Caco-2 (cell line): ENCODE results near the gene SORT1. TPM values are rescaled to one million over a fixed set of nuclear protein-coding genes. Genes with fewer than 3 reads are reported as not detected.

Source experiments
- BruUV-seq: library from RNA; stranded (reverse); fragments of 400-500 nt; replicated peaks from 2 replicates; lab custom pipeline; 2021; lab: Mats Ljungman, UMichigan
- CTCF ChIA-PET: fragments of 300-600 bp; sonication (Branson Sonifier 250); formaldehyde crosslinking; loops from one replicate; lab custom pipeline; 2022; ENCODE audit warnings: antibody characterized with exemption; lab: Charles Lee
- POLR2A ChIA-PET: fragments of 300-600 bp; sonication (Branson Sonifier 250); formaldehyde crosslinking; loops from one replicate; lab custom pipeline; 2022; ENCODE audit warnings: antibody characterized with exemption; lab: Charles Lee
- DNase-seq, 2 experiments: peaks; one replicate each; pipeline versions ENCODE4 v3.0.0 to v3.0.0-alpha.2; 2020 to 2022
- H3K27me3 ChIP-seq: replicated peaks from 2 replicates; pipeline ENCODE4 v1.6.0; 2011; ENCODE audit warnings: low read length; ENCODE audit not compliant: control insufficient read depth, insufficient read depth
- H3K36me3 ChIP-seq: 2 replicates; pipeline ENCODE4 v1.5.1; 2011; ENCODE audit warnings: low read length; ENCODE audit not compliant: control insufficient read depth, insufficient read depth
- H3K4me1 ChIP-seq: fragments of 250-450 bp; sonication (Bioruptor Pico); 2 replicates; pipeline ENCODE4 v1.5.1; 2020; ENCODE audit warnings: mild to moderate bottlenecking
- H3K4me3 ChIP-seq: 2 replicates; pipeline ENCODE4 v1.5.1; 2011; ENCODE audit warnings: low read depth, mild to moderate bottlenecking, control low read depth, low read length
- H3K9me3 ChIP-seq: fragments of 250-450 bp; sonication (Bioruptor Pico); 2 replicates; pipeline ENCODE4 v1.5.1; 2020; ENCODE audit warnings: mild to moderate bottlenecking, moderate library complexity
- H3K27ac Mint-ChIP-seq: one replicate; pipeline ENCODE4 v1.8.0; 2022; ENCODE audit warnings: mixed read lengths; ENCODE audit not compliant: unreplicated experiment
- H3K27me3 Mint-ChIP-seq: one replicate; pipeline ENCODE4 v1.8.0; 2022; ENCODE audit warnings: mixed read lengths; ENCODE audit not compliant: insufficient read depth, unreplicated experiment
- H3K36me3 Mint-ChIP-seq: one replicate; pipeline ENCODE4 v1.8.0; 2022; ENCODE audit warnings: mild to moderate bottlenecking, mixed read lengths; ENCODE audit not compliant: insufficient read depth, unreplicated experiment
- H3K4me1 Mint-ChIP-seq: one replicate; pipeline ENCODE4 v1.8.0; 2022; ENCODE audit warnings: low read depth, mixed read lengths; ENCODE audit not compliant: unreplicated experiment
- H3K4me3 Mint-ChIP-seq: one replicate; pipeline ENCODE4 v1.8.0; 2022; ENCODE audit warnings: mild to moderate bottlenecking, moderate library complexity, mixed read lengths; ENCODE audit not compliant: unreplicated experiment
- H3K9me3 Mint-ChIP-seq: one replicate; pipeline ENCODE4 v1.8.0; 2022; ENCODE audit warnings: mixed read lengths; ENCODE audit not compliant: unreplicated experiment
- intact Hi-C: fragments of 100-400 bp; cut with micrococcal nuclease; formaldehyde crosslinking; loops from one replicate; pipeline ENCODE4 v1.10.0; 2022; ENCODE audit not compliant: unreplicated experiment
- total RNA-seq: library from RNA; stranded (reverse); gene quantifications from 2 replicates; pipeline ENCODE4 v1.2.3, GENCODE V29; 2022
- TF ChIP-seq, protein P1 (sequence below), 2 experiments: fragments of 200-600 bp in 1 of 2; IDR thresholded peaks; 1 replicate in 1 of 2; 2 replicates in 1 of 2; pipeline versions ENCODE4 v1.5.1 to v1.8.0; 2011 to 2022; ENCODE audit warnings: antibody characterized with exemption in 1 of 2, control low read depth in 1 of 2, inconsistent platforms in 1 of 2, low read depth in 1 of 2, low read length in 1 of 2, mild to moderate bottlenecking in 1 of 2, moderate library complexity in 1 of 2; ENCODE audit not compliant: insufficient read depth in 1 of 2, severe bottlenecking in 1 of 2, unreplicated experiment in 1 of 2

The SORT1 gene
- total RNA-seq, 1 experiment from 2014 or later = 67.1 TPM

DNA sequence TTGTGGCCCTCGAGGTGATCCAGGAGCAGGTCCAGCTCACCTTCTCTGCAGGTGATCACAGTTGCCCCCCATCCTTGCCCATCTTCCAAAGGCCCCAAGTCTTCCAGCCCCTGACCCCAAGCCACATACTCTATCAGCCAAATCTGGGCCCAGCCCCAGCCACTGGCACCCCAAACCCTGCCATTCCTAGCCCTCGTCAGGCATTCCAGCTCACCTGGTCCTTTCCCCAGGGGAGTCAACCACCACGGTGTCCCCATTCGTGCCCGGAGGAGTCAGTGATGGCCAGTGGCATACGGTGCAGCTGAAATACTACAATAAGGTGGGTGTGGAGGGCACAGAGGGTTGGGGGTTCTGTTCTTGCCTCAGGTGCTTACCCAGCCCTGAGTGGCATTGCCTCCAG lies 136.1 kb downstream of the SORT1 start:
- BruUV-seq = no TSS peak
- Histone ChIP-seq H3K36me3 (no peaks in the 10 kb centered on the region), H3K9me3 (no peaks in the 10 kb centered on the region), H3K27me3 (no peaks in the 10 kb centered on the region), H3K4me3 (no peak overlapping the region), H3K4me1 (no peaks in the 10 kb centered on the region)
- no peak for DNase-seq
- Mint-ChIP-seq H3K27me3 (no peaks in the 10 kb centered on the region), H3K9me3 (no peaks in the 10 kb centered on the region), H3K4me1 (no peaks in the 10 kb centered on the region), H3K4me3 (no peak overlapping the region), H3K27ac (no peak overlapping the region), H3K36me3 (no peaks in the 10 kb centered on the region)
- intact Hi-C loops = loop anchor here (5.0 to 10.0 kb wide), 2 partner anchors 167 to 271 kb away; partner anchors contain the start of gene TMEM167B
- POLR2A ChIA-PET = no interaction called here
- TF ChIP-seq, protein P1, sequence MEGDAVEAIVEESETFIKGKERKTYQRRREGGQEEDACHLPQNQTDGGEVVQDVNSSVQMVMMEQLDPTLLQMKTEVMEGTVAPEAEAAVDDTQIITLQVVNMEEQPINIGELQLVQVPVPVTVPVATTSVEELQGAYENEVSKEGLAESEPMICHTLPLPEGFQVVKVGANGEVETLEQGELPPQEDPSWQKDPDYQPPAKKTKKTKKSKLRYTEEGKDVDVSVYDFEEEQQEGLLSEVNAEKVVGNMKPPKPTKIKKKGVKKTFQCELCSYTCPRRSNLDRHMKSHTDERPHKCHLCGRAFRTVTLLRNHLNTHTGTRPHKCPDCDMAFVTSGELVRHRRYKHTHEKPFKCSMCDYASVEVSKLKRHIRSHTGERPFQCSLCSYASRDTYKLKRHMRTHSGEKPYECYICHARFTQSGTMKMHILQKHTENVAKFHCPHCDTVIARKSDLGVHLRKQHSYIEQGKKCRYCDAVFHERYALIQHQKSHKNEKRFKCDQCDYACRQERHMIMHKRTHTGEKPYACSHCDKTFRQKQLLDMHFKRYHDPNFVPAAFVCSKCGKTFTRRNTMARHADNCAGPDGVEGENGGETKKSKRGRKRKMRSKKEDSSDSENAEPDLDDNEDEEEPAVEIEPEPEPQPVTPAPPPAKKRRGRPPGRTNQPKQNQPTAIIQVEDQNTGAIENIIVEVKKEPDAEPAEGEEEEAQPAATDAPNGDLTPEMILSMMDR (IDR thresholded peaks at IDR 0.05; ENCODE audit: insufficient read depth in 1 of 2, low read depth in 1 of 2, low read length in 1 of 2, severe bottlenecking in 1 of 2, unreplicated experiment in 1 of 2) = no peak
- CTCF ChIA-PET = no interaction called here

- ChIA-PET POLR2A (no interaction called here), CTCF (no interaction called here)
- no peak for DNase-seq
- H3K36me3 ChIP-seq = no peaks in the 10 kb centered on the region
- H3K27me3 ChIP-seq = no peaks in the 10 kb centered on the region
- no peak overlapping the region for H3K4me3 Mint-ChIP-seq
- intact Hi-C loops = loop anchor here (5.0 to 10.0 kb wide), 2 partner anchors 166 to 271 kb away; partner anchors contain the start of gene TMEM167B
- no peaks in the 10 kb centered on the region for H3K27me3 Mint-ChIP-seq
- no peaks in the 10 kb centered on the region for H3K4me1 Mint-ChIP-seq
- no peak overlapping the region for H3K27ac Mint-ChIP-seq
- TF ChIP-seq, protein P1 (IDR thresholded peaks at IDR 0.05; ENCODE audit: insufficient read depth in 1 of 2, low read depth in 1 of 2, low read length in 1 of 2, severe bottlenecking in 1 of 2, unreplicated experiment in 1 of 2) = no peak
- no peaks in the 10 kb centered on the region for H3K4me1 ChIP-seq
- no peaks in the 10 kb centered on the region for H3K9me3 ChIP-seq
- no peak overlapping the region for H3K4me3 ChIP-seq
- BruUV-seq = no TSS peak
- H3K9me3 Mint-ChIP-seq = no peaks in the 10 kb centered on the region
- no peaks in the 10 kb centered on the region for H3K36me3 Mint-ChIP-seq
Observed at GRCh38 chr1:109261006-109261405, 136.7 kb downstream of the SORT1 start.

DNA sequence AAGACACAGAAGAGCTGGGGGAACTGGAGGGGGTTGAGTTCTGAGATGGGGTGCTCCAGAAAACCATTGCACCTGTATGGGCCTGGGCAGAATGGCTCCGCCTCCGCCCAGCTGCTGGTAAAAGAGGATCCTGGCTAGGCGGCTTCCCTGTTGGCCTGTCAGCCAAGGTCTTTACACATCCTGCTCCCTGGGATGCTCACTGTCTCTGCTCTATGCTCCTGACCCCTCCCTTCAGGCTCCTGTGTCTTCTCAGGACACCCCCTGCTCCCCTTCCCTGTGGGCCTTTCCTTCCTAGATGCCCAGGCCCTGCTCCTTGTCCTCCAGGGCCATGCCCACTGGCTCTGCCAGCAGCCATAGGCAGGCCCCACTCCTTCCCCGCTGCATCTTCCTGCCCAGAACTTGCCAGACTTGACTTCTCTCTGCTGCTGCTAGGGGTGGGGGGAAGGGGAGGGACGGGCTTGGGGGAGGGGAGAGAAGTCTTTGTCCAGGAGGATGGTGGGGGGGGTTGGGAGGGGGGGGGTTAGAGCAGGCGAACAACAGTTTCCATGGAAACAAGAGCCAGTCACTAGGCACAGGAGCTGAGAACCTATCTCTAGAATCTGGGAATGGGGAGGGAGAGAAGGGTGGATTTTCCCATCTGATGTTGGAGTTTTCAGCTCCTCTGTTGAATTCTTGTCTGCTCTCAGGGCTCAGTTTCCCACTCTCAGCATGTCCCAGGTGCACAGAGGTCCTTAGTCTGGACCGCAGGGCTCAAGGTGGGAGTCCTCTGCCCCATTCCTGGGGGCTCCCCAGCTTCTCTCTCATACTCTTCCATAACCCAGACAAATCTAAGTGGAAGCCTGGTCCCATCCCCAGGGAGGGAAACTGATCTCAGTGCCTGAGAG lies 137.8 kb downstream of the SORT1 start:
- DNase-seq = no peak
- no peaks in the 10 kb centered on the region for H3K36me3 Mint-ChIP-seq
- no peak overlapping the region for H3K4me3 ChIP-seq
- peaks cover 6% of the 10 kb centered on the region for H3K4me1 Mint-ChIP-seq
- ChIA-PET POLR2A (interaction anchor here (0.6 kb wide), 1 partner anchor 14 kb away, joined by 5 read pairs; no protein-coding TSS in a partner anchor), CTCF (interaction anchor here (1.5 kb wide), 1 partner anchor 138 kb away, joined by 4 read pairs; the partner anchor contains the start of gene SORT1)
- H3K9me3 Mint-ChIP-seq = no peaks in the 10 kb centered on the region
- no peak overlapping the region for H3K27ac Mint-ChIP-seq
- intact Hi-C loops = loop anchor here (5.0 to 10.0 kb wide), 2 partner anchors 165 to 272 kb away; partner anchors contain the start of gene TMEM167B
- TF ChIP-seq, protein P1 (IDR thresholded peaks at IDR 0.05; ENCODE audit: insufficient read depth in 1 of 2, low read depth in 1 of 2, low read length in 1 of 2, severe bottlenecking in 1 of 2, unreplicated experiment in 1 of 2) = no peak
- no TSS peak for BruUV-seq
- H3K4me3 Mint-ChIP-seq = no peak overlapping the region
- no peaks in the 10 kb centered on the region for H3K4me1 ChIP-seq
- H3K36me3 ChIP-seq = no peaks in the 10 kb centered on the region
- H3K27me3 Mint-ChIP-seq = no peaks in the 10 kb centered on the region
- no peaks in the 10 kb centered on the region for H3K27me3 ChIP-seq
- H3K9me3 ChIP-seq = no peaks in the 10 kb centered on the region

Other genes with a start within 250 kb of the SORT1 start
- gene SARS1, start 184.0 kb downstream of the SORT1 start, total RNA-seq = 189 and 225 TPM in 2 replicates
- 7.0 and 8.3 TPM in 2 replicates for gene CELSR2, start 148.4 kb downstream of the SORT1 start, total RNA-seq
- 23.9 and 24.9 TPM in 2 replicates for gene PSRC1, start 114.8 kb downstream of the SORT1 start, total RNA-seq
- gene MYBPHL, start 90.9 kb downstream of the SORT1 start, total RNA-seq = not detected in 2 replicates
- gene PSMA5, start 28.5 kb upstream of the SORT1 start, total RNA-seq = 82.7 and 97.8 TPM in 2 replicates
- gene SYPL2, start 68.6 kb upstream of the SORT1 start, total RNA-seq = 0.32 and 0.45 TPM in 2 replicates
- 3.9 and 4.0 TPM in 2 replicates for gene ATXN7L2, start 86.0 kb upstream of the SORT1 start, total RNA-seq
- gene CYB561D1, start 96.2 kb upstream of the SORT1 start, total RNA-seq = 6.6 and 7.3 TPM in 2 replicates
- gene AMIGO1, start 111.8 kb upstream of the SORT1 start, total RNA-seq = 1.1 and 1.5 TPM in 2 replicates
- gene GPR61, start 142.0 kb upstream of the SORT1 start, total RNA-seq = not detected in 2 replicates
- gene GNAI3, start 150.7 kb upstream of the SORT1 start, total RNA-seq = 6.2 and 6.4 TPM in 2 replicates
- gene GNAT2, start 221.7 kb upstream of the SORT1 start, total RNA-seq = not detected in 2 replicates
- gene AMPD2, start 221.9 kb upstream of the SORT1 start, total RNA-seq = 40.3 and 47.8 TPM in 2 replicates